HUES48 (cell line): ENCODE results near the gene PCDHGA7.
"Not testable (repeated sequence)": the region's sequence is repeated elsewhere in the genome, so short reads cannot be mapped to it uniquely, and the experiment has no call there.

Experiments used
- H3K27ac ChIP-seq: one replicate; pipeline ENCODE4 v1.7.0; 2013; ENCODE audit warnings: low read depth, low read length, inconsistent platforms
- H3K27me3 ChIP-seq: 2 replicates; pipeline ENCODE4 v1.6.1; 2013; ENCODE audit warnings: mild to moderate bottlenecking, low read length; ENCODE audit not compliant: control insufficient read depth, insufficient read depth
- H3K36me3 ChIP-seq: 2 replicates; pipeline ENCODE4 v1.6.1; 2013; ENCODE audit warnings: low read length; ENCODE audit not compliant: control insufficient read depth, insufficient read depth
- H3K4me1 ChIP-seq: 2 replicates; pipeline ENCODE4 v1.6.1; 2013; ENCODE audit warnings: mild to moderate bottlenecking, low read length; ENCODE audit not compliant: control insufficient read depth, insufficient read depth
- H3K4me3 ChIP-seq: 2 replicates; pipeline ENCODE4 v1.5.1; 2013; ENCODE audit warnings: mild to moderate bottlenecking, low read depth, low read length
- H3K9ac ChIP-seq: 2 replicates; pipeline ENCODE4 v1.6.1; 2013; ENCODE audit warnings: mild to moderate bottlenecking, low read depth, low read length, moderate library complexity
- H3K9me3 ChIP-seq: 2 replicates; pipeline ENCODE4 v1.6.1; 2013; ENCODE audit warnings: low read length; ENCODE audit not compliant: control insufficient read depth, insufficient read depth

PCDHGA7 gene

DNA sequence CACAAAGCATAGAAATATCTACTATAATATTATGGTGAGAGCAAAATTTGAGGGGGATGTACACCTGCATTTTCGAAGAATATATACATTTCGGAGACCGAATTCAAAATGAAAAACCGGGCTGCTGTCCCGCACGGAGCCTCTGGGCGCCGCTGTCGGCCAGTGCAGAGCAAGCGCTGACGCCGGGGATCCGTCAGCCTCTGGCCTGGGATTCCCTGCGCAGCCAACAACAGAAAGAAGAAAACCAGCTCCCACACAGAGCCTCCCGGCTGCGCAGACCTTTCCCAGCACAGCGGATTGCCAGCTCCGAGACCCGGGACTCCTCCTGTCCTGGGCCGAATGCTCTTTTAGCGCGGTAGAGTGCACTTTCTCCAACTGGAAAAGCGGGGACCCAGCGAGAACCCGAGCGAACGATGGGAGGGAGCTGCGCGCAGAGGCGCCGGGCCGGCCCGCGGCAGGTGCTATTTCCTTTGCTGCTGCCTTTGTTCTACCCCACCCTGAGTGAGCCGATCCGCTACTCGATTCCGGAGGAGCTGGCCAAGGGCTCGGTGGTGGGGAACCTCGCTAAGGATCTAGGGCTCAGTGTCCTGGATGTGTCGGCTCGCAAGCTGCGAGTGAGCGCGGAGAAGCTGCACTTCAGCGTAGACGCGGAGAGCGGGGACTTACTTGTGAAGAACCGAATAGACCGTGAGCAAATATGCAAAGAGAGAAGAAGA lies 25.4 kb downstream of the PCDHGA7 start, which contains the start of gene PCDHGB6:
Gene PCDHGB6, plus strand, starts transcription at position 232 of the 716 bp plus-strand sequence. Its CDS starts 182 bp downstream, at position 414.
- peak within 1 kb of the TSS; percentile 44; the same call in 1 of the 2 replicates for H3K9ac ChIP-seq
- H3K4me1 ChIP-seq, H3K36me3 ChIP-seq, H3K9me3 ChIP-seq, H3K27ac ChIP-seq: not testable (repeated sequence)
- H3K27me3 ChIP-seq = peaks cover 13% of the 10 kb centered on the region
- peak within 1 kb of the TSS; percentile 76 for H3K4me3 ChIP-seq

DNA sequence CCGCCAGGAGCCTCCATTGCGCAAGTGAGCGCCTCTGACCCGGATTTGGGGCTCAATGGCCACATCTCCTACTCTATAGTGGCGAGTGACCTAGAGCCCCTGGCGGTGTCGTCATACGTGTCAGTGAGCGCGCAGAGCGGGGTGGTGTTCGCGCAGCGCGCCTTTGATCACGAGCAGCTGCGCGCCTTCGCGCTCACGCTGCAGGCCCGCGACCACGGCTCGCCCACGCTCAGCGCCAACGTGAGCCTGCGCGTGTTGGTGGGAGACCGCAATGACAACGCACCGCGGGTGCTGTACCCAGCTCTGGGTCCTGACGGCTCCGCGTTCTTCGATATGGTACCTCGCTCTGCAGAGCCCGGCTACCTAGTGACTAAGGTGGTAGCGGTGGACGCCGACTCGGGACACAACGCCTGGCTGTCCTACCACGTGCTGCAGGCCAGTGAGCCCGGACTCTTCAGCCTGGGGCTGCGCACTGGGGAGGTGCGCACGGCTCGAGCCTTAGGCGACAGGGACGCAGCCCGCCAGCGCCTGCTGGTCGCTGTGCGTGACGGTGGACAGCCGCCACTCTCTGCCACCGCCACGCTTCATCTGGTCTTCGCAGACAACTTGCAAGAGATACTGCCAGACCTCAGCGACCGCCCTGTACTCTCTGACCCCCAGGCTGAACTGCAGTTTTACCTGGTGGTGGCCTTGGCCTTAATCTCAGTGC lies 27.2 kb downstream of the PCDHGA7 start:
- H3K4me1 ChIP-seq = peaks cover 3% of the 10 kb centered on the region; the same call in 1 of the 2 replicates
- no peak overlapping the region for H3K4me3 ChIP-seq
- no peak overlapping the region for H3K27ac ChIP-seq
- H3K36me3 ChIP-seq = no peaks in the 10 kb centered on the region
- peaks cover 6% of the 10 kb centered on the region; the same call in 1 of the 2 replicates for H3K9me3 ChIP-seq
- H3K27me3 ChIP-seq = peaks cover 13% of the 10 kb centered on the region
- no peak overlapping the region for H3K9ac ChIP-seq

DNA sequence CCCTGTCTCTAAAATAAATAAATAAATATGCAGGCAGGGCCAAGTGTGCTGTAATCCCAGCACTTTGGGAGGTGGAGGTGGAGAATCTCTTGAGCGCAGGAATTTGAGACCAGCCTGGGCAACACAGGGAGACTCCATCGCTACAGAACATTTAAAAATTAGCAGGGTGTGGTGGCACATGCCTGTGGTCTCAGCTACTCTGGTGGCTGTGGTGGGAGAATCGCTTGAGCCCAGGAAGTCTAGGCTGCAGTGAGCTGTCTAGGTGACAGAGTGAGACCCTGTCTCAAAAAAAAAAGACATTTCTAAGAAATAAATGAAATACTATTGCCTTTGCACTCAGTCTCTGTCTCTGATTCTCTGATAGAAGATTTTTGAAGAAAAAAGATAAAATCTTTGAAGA lies 29.0 kb downstream of the PCDHGA7 start:
- H3K36me3 ChIP-seq = no peaks in the 10 kb centered on the region
- H3K9ac ChIP-seq = no peak overlapping the region
- H3K9me3 ChIP-seq = 0 out of 2 replicates have a peak, but pooled peaks cover 2% of the 10 kb centered on the region
- H3K27ac ChIP-seq = no peak overlapping the region
- no peak overlapping the region for H3K4me3 ChIP-seq
- H3K4me1 ChIP-seq = peaks cover 3% of the 10 kb centered on the region; the same call in 1 of the 2 replicates
- H3K27me3 ChIP-seq = peaks cover 13% of the 10 kb centered on the region

DNA sequence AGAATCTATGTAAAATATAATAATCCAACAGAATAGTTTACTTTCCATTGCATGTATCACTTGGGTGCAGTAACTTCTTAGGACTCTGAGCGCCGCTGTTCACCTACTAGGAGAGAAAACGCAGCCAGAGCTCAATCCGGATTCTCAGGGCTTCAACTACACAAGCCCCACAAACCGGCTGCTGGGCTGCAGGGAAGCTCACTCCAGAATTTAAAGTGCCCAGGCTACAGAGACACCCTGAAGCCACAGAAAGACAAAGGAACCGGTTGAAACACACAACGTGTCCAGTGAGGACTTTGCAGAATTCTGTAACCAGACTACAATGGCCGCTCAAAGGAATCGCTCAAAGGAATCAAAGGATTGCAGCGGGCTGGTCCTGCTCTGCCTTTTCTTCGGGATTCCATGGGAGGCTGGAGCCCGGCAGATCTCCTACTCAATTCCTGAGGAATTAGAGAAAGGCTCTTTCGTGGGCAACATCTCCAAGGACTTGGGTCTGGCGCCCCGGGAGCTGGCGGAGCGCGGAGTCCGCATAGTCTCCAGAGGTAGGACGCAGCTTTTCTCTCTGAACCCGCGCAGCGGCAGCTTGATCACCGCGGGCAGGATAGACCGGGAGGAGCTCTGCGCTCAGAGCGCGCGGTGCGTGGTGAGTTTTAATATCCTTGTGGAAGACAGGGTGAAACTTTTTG lies 30.5 kb downstream of the PCDHGA7 start, which contains the start of gene PCDHGA10:
Gene PCDHGA10, plus strand, starts transcription at position 134 of the 686 bp plus-strand sequence. Its CDS starts 189 bp downstream, at position 323.
- Histone ChIP-seq H3K9ac (peak within 1 kb of the TSS; percentile 45; the same call in 1 of the 2 replicates), H3K36me3 (no peaks in the 10 kb centered on the region), H3K4me1 (peaks cover 3% of the 10 kb centered on the region; the same call in 1 of the 2 replicates), H3K27ac (no peak within 1 kb of the TSS), H3K4me3 (peak within 1 kb of the TSS; percentile 61), H3K27me3 (peaks cover 13% of the 10 kb centered on the region), H3K9me3 (0 out of 2 replicates have a peak, but pooled peaks cover 2% of the 10 kb centered on the region)

DNA sequence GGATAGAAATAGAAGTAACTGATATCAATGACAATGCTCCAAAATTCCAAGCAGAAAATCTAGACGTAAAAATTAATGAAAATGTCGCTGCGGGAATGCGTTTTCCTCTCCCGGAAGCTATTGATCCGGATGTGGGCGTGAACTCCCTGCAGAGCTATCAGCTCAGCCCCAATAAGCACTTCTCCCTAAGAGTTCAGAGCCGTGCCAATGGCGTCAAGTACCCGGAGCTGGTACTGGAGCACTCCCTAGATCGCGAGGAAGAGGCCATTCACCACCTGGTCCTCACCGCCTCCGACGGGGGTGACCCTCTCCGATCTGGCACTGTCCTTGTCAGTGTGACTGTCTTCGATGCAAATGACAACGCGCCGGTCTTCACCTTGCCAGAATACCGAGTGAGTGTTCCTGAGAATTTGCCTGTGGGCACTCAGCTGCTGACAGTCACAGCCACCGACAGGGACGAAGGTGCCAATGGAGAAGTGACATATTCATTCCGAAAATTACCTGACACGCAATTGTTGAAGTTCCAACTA lies 31.1 kb downstream of the PCDHGA7 start:
- no peak overlapping the region for H3K9ac ChIP-seq

DNA sequence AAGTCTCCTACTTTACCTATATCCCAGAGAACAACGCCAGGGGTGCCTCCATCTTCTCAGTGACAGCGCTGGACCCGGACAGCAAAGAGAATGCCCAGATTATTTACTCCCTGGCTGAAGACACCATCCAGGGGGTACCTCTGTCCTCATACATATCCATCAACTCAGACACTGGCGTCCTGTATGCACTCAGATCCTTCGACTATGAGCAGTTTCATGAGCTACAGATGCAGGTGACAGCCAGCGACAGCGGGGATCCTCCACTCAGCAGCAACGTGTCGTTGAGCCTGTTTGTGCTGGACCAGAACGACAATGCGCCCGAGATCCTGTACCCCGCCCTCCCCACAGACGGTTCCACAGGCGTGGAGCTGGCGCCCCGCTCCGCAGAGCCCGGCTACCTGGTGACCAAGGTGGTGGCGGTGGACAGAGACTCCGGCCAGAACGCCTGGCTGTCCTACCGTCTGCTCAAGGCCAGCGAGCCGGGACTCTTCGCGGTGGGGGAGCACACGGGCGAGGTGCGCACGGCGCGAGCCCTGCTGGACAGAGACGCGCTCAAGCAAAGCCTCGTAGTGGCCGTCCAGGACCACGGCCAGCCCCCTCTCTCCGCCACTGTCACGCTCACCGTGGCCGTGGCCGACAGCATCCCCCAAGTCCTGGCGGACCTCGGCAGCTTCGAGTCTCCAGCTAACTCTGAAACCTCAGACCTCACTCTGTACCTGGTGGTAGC lies 32.2 kb downstream of the PCDHGA7 start:
- H3K9ac ChIP-seq, H3K36me3 ChIP-seq, H3K4me1 ChIP-seq, H3K4me3 ChIP-seq, H3K27ac ChIP-seq: not testable (repeated sequence)
- H3K27me3 ChIP-seq = peaks cover 13% of the 10 kb centered on the region
- peaks cover 13% of the 10 kb centered on the region for H3K9me3 ChIP-seq

More for the DNA sequence above, 31.1 kb downstream of the PCDHGA7 start:
- Histone ChIP-seq H3K9me3 (peaks cover 7% of the 10 kb centered on the region; the same call in 1 of the 2 replicates), H3K27me3 (peaks cover 16% of the 10 kb centered on the region), H3K27ac (no peak overlapping the region), H3K4me3 (peak overlapping the region; percentile 61), H3K36me3 (no peaks in the 10 kb centered on the region), H3K4me1 (peaks cover under 1% of the 10 kb centered on the region; the same call in 1 of the 2 replicates)

DNA sequence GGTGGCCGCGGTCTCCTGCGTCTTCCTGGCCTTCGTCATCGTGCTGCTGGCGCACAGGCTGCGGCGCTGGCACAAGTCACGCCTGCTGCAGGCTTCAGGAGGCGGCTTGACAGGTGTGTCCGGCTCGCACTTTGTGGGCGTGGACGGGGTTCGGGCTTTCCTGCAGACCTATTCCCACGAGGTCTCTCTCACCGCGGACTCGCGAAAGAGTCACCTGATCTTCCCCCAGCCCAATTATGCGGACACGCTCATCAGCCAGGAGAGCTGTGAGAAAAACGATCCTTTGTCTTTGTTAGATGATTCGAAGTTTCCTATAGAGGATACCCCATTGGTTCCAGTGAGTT lies 32.7 kb downstream of the PCDHGA7 start:
- not testable (repeated sequence) for H3K4me3 ChIP-seq, H3K27ac ChIP-seq, H3K36me3 ChIP-seq, H3K9ac ChIP-seq, H3K4me1 ChIP-seq
- peaks cover 14% of the 10 kb centered on the region for H3K9me3 ChIP-seq
- peaks cover 13% of the 10 kb centered on the region for H3K27me3 ChIP-seq

DNA sequence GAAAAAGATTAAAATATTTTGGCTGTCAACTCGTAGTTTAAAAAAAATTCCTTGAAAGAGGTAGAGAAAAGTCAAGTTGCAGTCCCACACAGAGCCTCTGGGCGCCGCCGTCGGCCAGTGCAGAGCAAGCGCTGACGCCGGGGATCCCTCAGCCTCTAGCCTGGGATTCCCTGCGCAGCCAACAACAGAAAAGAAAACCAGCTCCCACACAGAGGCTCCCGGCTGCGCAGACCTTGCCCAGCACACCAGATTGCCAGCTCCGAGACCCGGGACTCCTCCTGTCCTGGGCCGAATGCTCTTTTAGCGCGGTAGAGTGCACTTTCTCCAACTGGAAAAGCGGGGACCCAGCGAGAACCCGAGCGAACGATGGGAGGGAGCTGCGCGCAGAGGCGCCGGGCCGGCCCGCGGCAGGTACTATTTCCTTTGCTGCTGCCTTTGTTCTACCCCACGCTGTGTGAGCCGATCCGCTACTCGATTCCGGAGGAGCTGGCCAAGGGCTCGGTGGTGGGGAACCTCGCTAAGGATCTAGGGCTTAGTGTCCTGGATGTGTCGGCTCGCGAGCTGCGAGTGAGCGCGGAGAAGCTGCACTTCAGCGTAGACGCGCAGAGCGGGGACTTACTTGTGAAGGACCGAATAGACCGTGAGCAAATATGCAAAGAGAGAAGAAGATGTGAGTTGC lies 35.1 kb downstream of the PCDHGA7 start, which contains the start of gene PCDHGB7:
Gene PCDHGB7, plus strand, starts transcription at position 184 of the 679 bp plus-strand sequence. Its CDS starts 183 bp downstream, at position 367.
- H3K36me3 ChIP-seq, H3K4me1 ChIP-seq: not testable (repeated sequence)
- Histone ChIP-seq H3K27me3 (peaks cover 20% of the 10 kb centered on the region), H3K9me3 (peaks cover 33% of the 10 kb centered on the region), H3K27ac (peak within 1 kb of the TSS; percentile 69), H3K9ac (peak within 1 kb of the TSS; percentile 64; the same call in 1 of the 2 replicates), H3K4me3 (peak within 1 kb of the TSS; percentile 75)

DNA sequence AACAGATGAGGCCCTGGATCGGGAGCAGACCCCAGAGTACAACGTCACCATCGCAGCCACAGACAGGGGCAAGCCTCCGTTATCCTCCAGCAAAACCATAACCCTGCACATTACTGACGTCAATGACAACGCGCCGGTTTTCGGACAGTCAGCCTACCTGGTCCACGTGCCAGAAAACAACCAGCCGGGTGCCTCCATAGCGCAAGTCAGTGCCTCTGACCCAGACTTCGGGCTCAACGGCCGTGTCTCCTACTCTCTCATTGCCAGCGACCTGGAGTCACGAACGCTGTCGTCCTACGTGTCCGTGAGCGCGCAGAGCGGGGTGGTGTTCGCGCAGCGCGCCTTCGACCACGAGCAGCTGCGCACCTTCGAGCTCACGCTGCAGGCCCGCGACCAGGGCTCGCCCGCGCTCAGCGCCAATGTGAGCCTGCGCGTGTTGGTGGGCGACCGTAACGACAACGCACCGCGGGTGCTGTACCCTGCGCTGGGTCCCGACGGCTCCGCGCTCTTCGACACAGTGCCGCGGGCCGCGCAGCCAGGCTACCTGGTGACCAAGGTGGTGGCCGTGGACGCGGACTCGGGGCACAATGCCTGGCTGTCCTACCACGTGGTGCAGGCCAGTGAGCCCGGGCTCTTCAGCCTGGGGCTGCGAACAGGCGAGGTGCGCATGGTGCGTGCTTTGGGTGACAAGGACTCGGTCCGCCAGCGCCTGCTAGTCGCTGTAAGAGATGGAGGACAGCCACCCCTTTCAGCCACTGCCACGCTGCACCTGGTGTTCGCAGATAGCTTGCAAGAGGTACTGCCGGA lies 36.7 kb downstream of the PCDHGA7 start:
- Histone ChIP-seq H3K4me1 (no peaks in the 10 kb centered on the region), H3K9ac (no peak overlapping the region), H3K36me3 (no peaks in the 10 kb centered on the region), H3K27ac (no peak overlapping the region), H3K9me3 (peaks cover 40% of the 10 kb centered on the region), H3K27me3 (peaks cover 20% of the 10 kb centered on the region), H3K4me3 (no peak overlapping the region; the same call in 1 of the 2 replicates)
